Bronchial epithelial cell (primary cell): ENCODE results near the gene TNFAIP3. TPM values are rescaled to one million over a fixed set of nuclear protein-coding genes. Genes with fewer than 3 reads are reported as not detected.
"Not testable (repeated sequence)": the region's sequence is repeated elsewhere in the genome, so short reads cannot be mapped to it uniquely, and the experiment has no call there.

Experiments
- DNase-seq: peaks from one replicate; pipeline ENCODE4 v3.0.0-alpha.2; 2010; ENCODE audit warnings: low read depth
- FAIRE-seq: peaks from 2 replicates; lab custom pipeline; 2011; peaks lifted over from hg19 to GRCh38; lab: Jason Lieb, UNC
- H3K27me3 ChIP-seq: 2 replicates; pipeline ENCODE4 v1.5.1; 2011; ENCODE audit warnings: low read length; ENCODE audit not compliant: control insufficient read depth, insufficient read depth
- H3K36me3 ChIP-seq: 2 replicates; pipeline ENCODE4 v1.5.1; 2011; ENCODE audit warnings: low read length; ENCODE audit not compliant: control insufficient read depth, insufficient read depth
- H3K4me3 ChIP-seq: 2 replicates; pipeline ENCODE4 v1.5.1; 2011; ENCODE audit warnings: mild to moderate bottlenecking, low read depth, low read length, control low read depth
- CTCF ChIP-seq: IDR thresholded peaks from 2 replicates; pipeline ENCODE4 v1.5.1; 2011; ENCODE audit warnings: mild to moderate bottlenecking, moderate library complexity, low read length, control low read depth, inconsistent platforms; ENCODE audit not compliant: insufficient read depth, severe bottlenecking
- total RNA-seq: library from RNA; depleted of rRNA; stranded (reverse); fragments of >200 nt; gene quantifications from 2 replicates; pipeline ENCODE4 v1.2.1, GENCODE V29; 2014

The TNFAIP3 gene
- total RNA-seq, 1 donor from 2014 or later, result 2.1 TPM

DNA sequence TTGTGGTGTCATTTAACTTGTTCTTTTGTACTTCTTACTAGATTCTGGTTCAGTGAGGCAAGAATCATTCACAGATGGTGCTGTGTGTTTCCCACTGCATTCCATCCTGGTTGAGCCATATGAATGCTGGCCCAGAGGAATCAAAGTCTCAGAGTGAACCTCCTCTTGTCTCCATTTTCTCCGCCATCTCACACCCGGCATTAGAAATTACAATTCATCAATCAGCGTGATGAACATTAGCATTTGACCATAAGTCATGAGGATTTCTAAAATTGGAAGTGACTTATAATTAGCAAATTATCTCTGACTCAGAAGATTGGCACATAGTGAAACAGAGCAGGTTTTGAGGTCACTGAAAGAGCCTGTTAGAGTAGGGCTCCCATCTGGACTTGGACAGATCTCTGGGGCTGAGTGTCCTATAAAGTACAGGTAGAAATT lies 25.2 kb downstream of the TNFAIP3 start:
- peak; percentile 84 for DNase-seq

GRCh38 chr6:137893181-137893580 lies 26.1 kb downstream of the TNFAIP3 start:
- FAIRE-seq (no peak), DNase-seq (no peak)
- Histone ChIP-seq H3K27me3 (no peaks in the 10 kb centered on the region), H3K4me3 (no peak overlapping the region), H3K36me3 (no peaks in the 10 kb centered on the region)
- no peak for TF ChIP-seq CTCF

More for the DNA sequence above, 25.2 kb downstream of the TNFAIP3 start:
- no peak for FAIRE-seq
- no peak overlapping the region for H3K4me3 ChIP-seq
- no peaks in the 10 kb centered on the region for H3K36me3 ChIP-seq
- no peak for TF ChIP-seq CTCF
- no peaks in the 10 kb centered on the region for H3K27me3 ChIP-seq

GRCh38 chr6:137893726-137894125 lies 26.7 kb downstream of the TNFAIP3 start:
- Histone ChIP-seq H3K27me3 (no peaks in the 10 kb centered on the region), H3K36me3 (no peaks in the 10 kb centered on the region), H3K4me3 (no peak overlapping the region)
- TF ChIP-seq CTCF, result no peak
- FAIRE-seq (no peak), DNase-seq (peak; percentile 83)

DNA sequence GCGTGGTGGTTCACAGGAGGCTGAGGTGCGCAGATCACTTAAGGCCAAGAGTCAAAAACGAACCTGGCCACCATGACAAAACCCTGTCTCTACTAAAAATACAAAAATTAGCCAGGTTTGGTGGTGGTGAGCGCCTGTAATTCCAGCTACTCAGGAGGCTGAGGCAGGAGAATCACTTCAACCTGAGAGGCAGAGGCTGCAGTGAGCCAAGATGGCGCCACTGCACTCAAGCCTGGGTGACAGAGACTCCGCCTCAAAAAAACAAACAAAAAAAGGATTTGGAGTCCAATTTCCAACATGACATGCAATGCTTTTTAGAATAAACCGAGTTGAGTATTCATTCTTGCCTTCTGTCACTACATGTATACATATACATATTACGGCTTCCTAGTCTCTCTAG lies 27.3 kb downstream of the TNFAIP3 start:
- FAIRE-seq, DNase-seq, H3K27me3 ChIP-seq, H3K4me3 ChIP-seq, H3K36me3 ChIP-seq: not testable (repeated sequence)

- FAIRE-seq (no peak), DNase-seq (peak; percentile 88)
- Histone ChIP-seq H3K4me3 (no peak overlapping the region), H3K36me3 (no peaks in the 10 kb centered on the region), H3K27me3 (no peaks in the 10 kb centered on the region)
- TF ChIP-seq CTCF, result no peak
Measured at GRCh38 chr6:137894779-137895385, 27.8 kb downstream of the TNFAIP3 start.

DNA sequence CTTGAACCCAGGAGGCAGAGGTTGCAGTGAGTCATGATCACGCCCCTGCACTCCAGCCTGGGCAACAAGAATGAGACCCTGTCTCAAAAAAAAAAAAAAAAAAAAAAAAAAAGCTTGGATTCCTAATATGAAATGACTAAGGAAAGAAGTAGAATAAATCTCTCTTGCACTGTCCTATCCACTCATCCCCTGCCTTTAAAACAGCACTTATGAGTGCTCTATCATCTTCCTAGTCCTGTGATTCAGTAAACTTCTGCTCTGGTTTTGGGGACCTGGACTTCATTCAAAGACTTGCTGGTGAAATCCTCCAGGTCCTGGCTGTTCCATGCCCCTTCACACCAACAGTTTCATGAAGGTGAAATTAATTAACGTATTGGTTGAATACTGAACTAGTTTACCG lies 29.6 kb downstream of the TNFAIP3 start:
- FAIRE-seq, result no peak
- H3K36me3 ChIP-seq, result no peaks in the 10 kb centered on the region
- TF ChIP-seq CTCF, result no peak

More for the DNA sequence above, 29.6 kb downstream of the TNFAIP3 start:
- Histone ChIP-seq H3K4me3 (no peak overlapping the region), H3K27me3 (no peaks in the 10 kb centered on the region)
- no peak for DNase-seq
